Osteoblast (primary cell): ENCODE measurements around the gene NEK10. TPM values are rescaled to one million over a fixed set of nuclear protein-coding genes. Genes with fewer than 3 reads are reported as not detected.

Experiments
- DNase-seq: peaks from one replicate; pipeline ENCODE4 v3.0.0; 2011; ENCODE audit warnings: low spot score, mixed read lengths; ENCODE audit not compliant: insufficient read length; ENCODE audit errors: missing footprints
- H2AFZ ChIP-seq: 2 replicates; pipeline ENCODE4 v1.6.0; 2011; ENCODE audit warnings: mild to moderate bottlenecking, low read length
- H3K27ac ChIP-seq: 2 replicates; pipeline ENCODE4 v1.5.1; 2011; ENCODE audit warnings: mild to moderate bottlenecking, low read depth, low read length, moderate library complexity
- H3K27me3 ChIP-seq: 2 replicates; pipeline ENCODE4 v1.6.0; 2012; ENCODE audit warnings: mild to moderate bottlenecking, control low read depth, inconsistent platforms, low read length, moderate library complexity; ENCODE audit not compliant: insufficient read depth
- H3K36me3 ChIP-seq: 2 replicates; pipeline ENCODE4 v1.5.1; 2011; ENCODE audit warnings: mild to moderate bottlenecking, low read length, control low read depth, moderate library complexity; ENCODE audit not compliant: insufficient read depth
- H3K4me1 ChIP-seq: 2 replicates; pipeline ENCODE4 v1.5.1; 2011; ENCODE audit warnings: mild to moderate bottlenecking, low read length, control low read depth, moderate library complexity; ENCODE audit not compliant: insufficient read depth
- H3K4me2 ChIP-seq: 2 replicates; pipeline ENCODE4 v1.6.0; 2011; ENCODE audit warnings: mild to moderate bottlenecking, low read length; ENCODE audit not compliant: insufficient read depth
- H3K4me3 ChIP-seq: fragments of 200-600 bp; sonication (generic); 3 replicates; pipeline ENCODE4 v1.5.1; 2012; ENCODE audit warnings: mild to moderate bottlenecking, low read length, inconsistent platforms; ENCODE audit not compliant: insufficient read depth
- H3K79me2 ChIP-seq: 2 replicates; pipeline ENCODE4 v1.6.0; 2012; ENCODE audit warnings: mild to moderate bottlenecking, low read length, control low read depth, inconsistent platforms; ENCODE audit not compliant: insufficient read depth
- H3K9me3 ChIP-seq: 2 replicates; pipeline ENCODE4 v1.5.1; 2011; ENCODE audit warnings: low read depth, low read length, control low read depth
- H4K20me1 ChIP-seq: 2 replicates; pipeline ENCODE4 v1.6.0; 2012; ENCODE audit warnings: mild to moderate bottlenecking, low read length, control low read depth; ENCODE audit not compliant: insufficient read depth
- total RNA-seq: library from RNA; depleted of rRNA; stranded (reverse); fragments of >200 nt; gene quantifications from 2 replicates; pipeline ENCODE4 v1.2.3, GENCODE V29; 2012
- TF ChIP-seq, protein P1 (sequence below): IDR thresholded peaks from 2 replicates; pipeline ENCODE4 v1.5.1; 2011; ENCODE audit warnings: mild to moderate bottlenecking, low read depth, low read length, moderate library complexity; ENCODE audit errors: extremely low read depth

The NEK10 gene
- total RNA-seq, 1 donor = 69.8 TPM

GRCh38 chr3:27095553-27096222 is 273.5 kb downstream of the NEK10 start:
- H3K27me3 ChIP-seq = no peaks in the 10 kb centered on the region
- DNase-seq = no peak
- TF ChIP-seq, protein P1, sequence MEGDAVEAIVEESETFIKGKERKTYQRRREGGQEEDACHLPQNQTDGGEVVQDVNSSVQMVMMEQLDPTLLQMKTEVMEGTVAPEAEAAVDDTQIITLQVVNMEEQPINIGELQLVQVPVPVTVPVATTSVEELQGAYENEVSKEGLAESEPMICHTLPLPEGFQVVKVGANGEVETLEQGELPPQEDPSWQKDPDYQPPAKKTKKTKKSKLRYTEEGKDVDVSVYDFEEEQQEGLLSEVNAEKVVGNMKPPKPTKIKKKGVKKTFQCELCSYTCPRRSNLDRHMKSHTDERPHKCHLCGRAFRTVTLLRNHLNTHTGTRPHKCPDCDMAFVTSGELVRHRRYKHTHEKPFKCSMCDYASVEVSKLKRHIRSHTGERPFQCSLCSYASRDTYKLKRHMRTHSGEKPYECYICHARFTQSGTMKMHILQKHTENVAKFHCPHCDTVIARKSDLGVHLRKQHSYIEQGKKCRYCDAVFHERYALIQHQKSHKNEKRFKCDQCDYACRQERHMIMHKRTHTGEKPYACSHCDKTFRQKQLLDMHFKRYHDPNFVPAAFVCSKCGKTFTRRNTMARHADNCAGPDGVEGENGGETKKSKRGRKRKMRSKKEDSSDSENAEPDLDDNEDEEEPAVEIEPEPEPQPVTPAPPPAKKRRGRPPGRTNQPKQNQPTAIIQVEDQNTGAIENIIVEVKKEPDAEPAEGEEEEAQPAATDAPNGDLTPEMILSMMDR = no peak
- no peaks in the 10 kb centered on the region for H3K36me3 ChIP-seq
- H3K79me2 ChIP-seq = no peaks in the 10 kb centered on the region
- H3K4me3 ChIP-seq = no peak overlapping the region
- no peak overlapping the region for H3K27ac ChIP-seq
- H3K4me1 ChIP-seq = no peaks in the 10 kb centered on the region
- no peaks in the 10 kb centered on the region for H4K20me1 ChIP-seq
- H3K9me3 ChIP-seq = no peaks in the 10 kb centered on the region
- no peak overlapping the region for H3K4me2 ChIP-seq
- H2AFZ ChIP-seq = no peak overlapping the region

DNA sequence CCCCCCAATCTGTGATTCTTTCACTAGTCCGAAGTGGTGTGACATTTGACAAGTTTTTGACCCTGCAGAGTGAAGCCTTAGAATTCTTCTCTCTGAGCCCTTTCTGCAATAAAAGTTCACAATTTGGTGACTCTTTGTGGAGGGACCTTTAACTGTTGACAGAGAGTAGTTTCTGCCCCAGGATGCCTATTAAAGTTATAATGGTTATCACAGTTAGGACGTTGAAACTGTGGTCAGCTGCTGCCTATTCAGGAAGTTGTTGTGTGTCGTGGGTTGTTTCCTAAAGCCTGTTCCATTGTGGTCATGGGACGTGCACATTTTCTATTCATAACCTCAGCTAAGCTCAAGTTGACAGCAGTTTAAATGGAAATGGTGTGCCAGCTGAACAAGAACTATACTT is 274.5 kb downstream of the NEK10 start:
- no peak overlapping the region for H3K27ac ChIP-seq
- H3K9me3 ChIP-seq = no peaks in the 10 kb centered on the region
- no peak overlapping the region for H3K4me2 ChIP-seq
- H3K27me3 ChIP-seq = no peaks in the 10 kb centered on the region
- no peaks in the 10 kb centered on the region for H3K36me3 ChIP-seq
- H3K79me2 ChIP-seq = no peaks in the 10 kb centered on the region
- TF ChIP-seq, protein P1 = no peak
- H4K20me1 ChIP-seq = no peaks in the 10 kb centered on the region
- no peaks in the 10 kb centered on the region for H3K4me1 ChIP-seq
- no peak overlapping the region for H2AFZ ChIP-seq
- H3K4me3 ChIP-seq = no peak overlapping the region
- no peak for DNase-seq

DNA sequence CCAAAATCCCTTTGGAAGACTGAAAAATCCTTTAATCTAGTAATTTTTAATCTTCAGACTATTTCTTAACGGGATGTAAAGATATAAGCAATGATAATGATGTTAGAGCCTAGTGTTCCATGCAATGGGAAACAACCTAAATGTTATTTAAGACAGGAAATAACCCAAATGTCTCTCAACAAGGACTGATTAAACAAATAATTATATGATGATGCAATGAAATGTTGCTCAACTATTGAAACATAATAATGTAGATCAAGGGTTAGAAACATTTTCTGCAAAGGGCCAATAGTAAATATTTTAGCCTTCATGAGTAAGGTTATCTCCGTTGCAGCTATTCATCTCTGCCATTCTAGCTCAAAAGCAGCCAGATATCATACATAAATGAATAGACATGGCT is 275.4 kb downstream of the NEK10 start:
- no peak overlapping the region for H3K27ac ChIP-seq
- no peaks in the 10 kb centered on the region for H3K4me1 ChIP-seq
- no peak overlapping the region for H3K4me3 ChIP-seq
- TF ChIP-seq, protein P1 = no peak
- H3K9me3 ChIP-seq = no peaks in the 10 kb centered on the region
- H2AFZ ChIP-seq = no peak overlapping the region
- no peaks in the 10 kb centered on the region for H4K20me1 ChIP-seq
- no peaks in the 10 kb centered on the region for H3K27me3 ChIP-seq
- no peak overlapping the region for H3K4me2 ChIP-seq
- no peak for DNase-seq
- H3K36me3 ChIP-seq = no peaks in the 10 kb centered on the region
- H3K79me2 ChIP-seq = no peaks in the 10 kb centered on the region

DNA sequence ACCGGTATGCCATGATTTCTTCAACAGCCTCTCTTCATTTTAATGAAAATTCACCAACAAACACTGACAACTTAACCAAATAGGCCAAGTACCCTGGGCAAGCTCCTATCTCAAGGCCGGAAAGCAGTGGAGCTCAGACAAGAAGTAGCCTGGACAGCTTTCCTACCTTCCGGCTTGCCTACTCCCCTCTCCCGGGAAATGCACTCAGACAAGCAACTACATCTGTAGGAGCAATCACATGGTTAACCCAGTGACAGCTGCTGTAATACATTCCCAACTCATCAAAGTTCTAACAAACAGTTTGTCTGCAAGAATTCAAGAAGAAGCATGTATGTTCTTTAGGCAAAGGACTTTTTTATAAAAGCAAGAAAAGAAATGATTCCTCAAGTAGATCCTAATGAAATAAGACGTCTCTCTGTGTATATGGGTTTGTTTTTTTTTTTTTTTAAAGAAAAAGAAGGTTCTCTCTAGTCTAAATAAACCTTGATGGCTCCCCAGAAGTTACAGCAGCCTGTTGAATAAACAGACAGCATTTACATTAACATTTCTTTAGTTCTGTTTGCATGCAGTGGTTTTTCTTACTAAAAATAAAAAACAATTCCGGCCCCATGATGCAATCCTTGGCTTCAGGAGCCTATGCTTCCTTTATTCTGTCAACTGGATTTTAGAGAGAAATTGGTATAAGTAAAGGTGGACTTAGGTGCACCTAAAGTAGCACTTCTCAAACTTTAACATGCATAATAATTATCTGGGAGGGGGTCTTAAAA is 278.7 kb downstream of the NEK10 start:
- no peaks in the 10 kb centered on the region for H3K36me3 ChIP-seq
- H2AFZ ChIP-seq = no peak overlapping the region
- H3K27me3 ChIP-seq = no peaks in the 10 kb centered on the region
- H3K27ac ChIP-seq = no peak overlapping the region
- H3K4me2 ChIP-seq = no peak overlapping the region
- H3K4me3 ChIP-seq = no peak overlapping the region
- no peaks in the 10 kb centered on the region for H3K79me2 ChIP-seq
- H3K4me1 ChIP-seq = no peaks in the 10 kb centered on the region
- no peak for DNase-seq
- no peaks in the 10 kb centered on the region for H4K20me1 ChIP-seq
- no peaks in the 10 kb centered on the region for H3K9me3 ChIP-seq
- TF ChIP-seq, protein P1 = no peak
